ENCODE measurements around the gene GPR45. TPM values are rescaled to one million over a fixed set of nuclear protein-coding genes. Genes with fewer than 3 reads are reported as not detected.

The GPR45 gene
- total and polyA plus RNA-seq, 4 donors, result not detected

- 95% methylated on average over 14 of the region's 14 CpGs for WGBS
- Histone ChIP-seq H3K4me1 (ENCODE audit: control insufficient read depth in 4 of 4, insufficient read depth in 4 of 4, low read length in 3 of 4) (no peaks in the 10 kb centered on the region), H3K4me3 (ENCODE audit: low read depth in 1 of 3, low read length in 3 of 3) (no peak overlapping the region), H3K27me3 (ENCODE audit: control insufficient read depth in 4 of 4, insufficient read depth in 4 of 4, low read length in 3 of 4) (no peaks in the 10 kb centered on the region), H3K9me3 (ENCODE audit: control insufficient read depth in 4 of 4, low read length in 3 of 4) (no peaks in the 10 kb centered on the region), H3K36me3 (ENCODE audit: control insufficient read depth in 4 of 4, insufficient read depth in 3 of 4, low read depth in 1 of 4, low read length in 3 of 4) (peaks cover 9 to 82% (median 55%) of the 10 kb centered on the region in 4 donors), H3K9ac (ENCODE audit: low read depth in 1 of 2, low read length in 2 of 2) (no peak overlapping the region), H3K27ac (ENCODE audit: low read depth in 1 of 2, low read length in 2 of 2) (no peak overlapping the region)
- TF ChIP-seq RXRA (IDR thresholded peaks at IDR 0.05), result no peak
- TF ChIP-seq ZBTB33 (IDR thresholded peaks at IDR 0.05), result no peak
- no peak for TF ChIP-seq FOXA1 (IDR thresholded peaks at IDR 0.05)
- no peak for TF ChIP-seq GABPA (IDR thresholded peaks at IDR 0.05 in 1 of 2, conservative IDR thresholded peaks at IDR 0.05 in 1 of 2)
- TF ChIP-seq SP1 (IDR thresholded peaks at IDR 0.05), result no peak
- TF ChIP-seq ATF3 (IDR thresholded peaks at IDR 0.05), result no peak
- TF ChIP-seq HNF4A (conservative IDR thresholded peaks at IDR 0.05), result no peak
- no peak for TF ChIP-seq YY1 (IDR thresholded peaks at IDR 0.05)
- no peak for TF ChIP-seq TAF1 (conservative IDR thresholded peaks at IDR 0.05)
- TF ChIP-seq FOXA2 (IDR thresholded peaks at IDR 0.05), result no peak
- no peak for TF ChIP-seq MAX (IDR thresholded peaks at IDR 0.05)
- TF ChIP-seq HNF4G (IDR thresholded peaks at IDR 0.05), result no peak
- TF ChIP-seq REST (IDR thresholded peaks at IDR 0.05), result no peak
- TF ChIP-seq NR2F2 (IDR thresholded peaks at IDR 0.05), result no peak
- TF ChIP-seq EGR1 (IDR thresholded peaks at IDR 0.05; ENCODE audit: low read depth in 2 of 2), result no peak
- TF ChIP-seq RAD21 (IDR thresholded peaks at IDR 0.05), result no peak
- TF ChIP-seq CTCF (IDR thresholded peaks at IDR 0.05; ENCODE audit: low read depth, low read length, missing input control), result no peak
- TF ChIP-seq JUND (IDR thresholded peaks at IDR 0.05), result no peak
- no peak for DNase-seq (ENCODE audit: low spot score)
Measured at GRCh38 chr2:105271393-105272045, 30.0 kb downstream of the GPR45 start.

Measured in liver (tissue), 9 donors.